Ascending aorta (tissue), 2 donors: ENCODE data around the gene ASTN1. TPM values are rescaled to one million over a fixed set of nuclear protein-coding genes. Genes with fewer than 3 reads are reported as not detected.
"Not testable (repeated sequence)": the region's sequence is repeated elsewhere in the genome, so short reads cannot be mapped to it uniquely, and the experiment has no call there.

ENCODE experiments used
- DNase-seq, 2 donors: peaks; one replicate each; pipeline ENCODE4 v3.0.0-alpha.2; 2019; ENCODE audit warnings: low spot score in 2 of 2
- H3K27ac ChIP-seq, 2 donors: fragments of 200-600 bp; sonication (generic); one replicate each; pipeline ENCODE4 v1.5.1; 2016 to 2017; ENCODE audit warnings: mild to moderate bottlenecking in 1 of 2
- H3K27me3 ChIP-seq: fragments of 200-600 bp; sonication (generic); one replicate; pipeline ENCODE4 v1.5.1; 2017
- H3K36me3 ChIP-seq, 2 donors: fragments of 200-600 bp; sonication (generic); one replicate each; pipeline ENCODE4 v1.5.1; 2016
- H3K4me1 ChIP-seq, 2 donors: fragments of 200-600 bp; sonication (generic); one replicate each; pipeline ENCODE4 v1.5.1; 2016 to 2017; ENCODE audit warnings: mild to moderate bottlenecking in 1 of 2
- H3K4me3 ChIP-seq, 2 donors: fragments of 200-600 bp; sonication (generic); one replicate each; pipeline ENCODE4 v1.5.1; 2016 to 2017; ENCODE audit warnings: mild to moderate bottlenecking in 1 of 2
- H3K9me3 ChIP-seq, 2 donors: fragments of 200-600 bp; sonication (generic); one replicate each; pipeline ENCODE4 v1.5.1; 2016
- CTCF ChIP-seq, 3 experiments: fragments of 200-600 bp in 2 of 3; fragments of 450-650 bp in 1 of 3; sonication (generic) in 2 of 3; IDR thresholded peaks; one replicate each; pipeline ENCODE4 v1.5.1; 2016 to 2019; ENCODE audit warnings: antibody characterized with exemption in 3 of 3, mild to moderate bottlenecking in 1 of 3, moderate library complexity in 1 of 3
- intact Hi-C: fragments of 100-400 bp; cut with DNase I; formaldehyde crosslinking; loops from one replicate; pipeline ENCODE4 v1.15.1; 2023
- total RNA-seq: library from RNA; depleted of rRNA; stranded (reverse); fragments of >200 nt; gene quantifications from one replicate; pipeline ENCODE4 v1.1.0, GENCODE V29; 2016

ASTN1 gene
- total RNA-seq, 1 donor from 2014 or later, result 0.32 TPM

GRCh38 chr1:177088966-177089365, 75.5 kb downstream of the ASTN1 start:
- Histone ChIP-seq H3K36me3 (no peaks in the 10 kb centered on the region), H3K27me3 (no peaks in the 10 kb centered on the region), H3K9me3 (no peaks in the 10 kb centered on the region), H3K4me3 (no peak overlapping the region), H3K27ac (no peak overlapping the region), H3K4me1 (no peaks in the 10 kb centered on the region)
- DNase-seq, result no peak
- TF ChIP-seq CTCF (IDR thresholded peaks at IDR 0.05), result no peak
- intact Hi-C loops, result no loop called here

DNA sequence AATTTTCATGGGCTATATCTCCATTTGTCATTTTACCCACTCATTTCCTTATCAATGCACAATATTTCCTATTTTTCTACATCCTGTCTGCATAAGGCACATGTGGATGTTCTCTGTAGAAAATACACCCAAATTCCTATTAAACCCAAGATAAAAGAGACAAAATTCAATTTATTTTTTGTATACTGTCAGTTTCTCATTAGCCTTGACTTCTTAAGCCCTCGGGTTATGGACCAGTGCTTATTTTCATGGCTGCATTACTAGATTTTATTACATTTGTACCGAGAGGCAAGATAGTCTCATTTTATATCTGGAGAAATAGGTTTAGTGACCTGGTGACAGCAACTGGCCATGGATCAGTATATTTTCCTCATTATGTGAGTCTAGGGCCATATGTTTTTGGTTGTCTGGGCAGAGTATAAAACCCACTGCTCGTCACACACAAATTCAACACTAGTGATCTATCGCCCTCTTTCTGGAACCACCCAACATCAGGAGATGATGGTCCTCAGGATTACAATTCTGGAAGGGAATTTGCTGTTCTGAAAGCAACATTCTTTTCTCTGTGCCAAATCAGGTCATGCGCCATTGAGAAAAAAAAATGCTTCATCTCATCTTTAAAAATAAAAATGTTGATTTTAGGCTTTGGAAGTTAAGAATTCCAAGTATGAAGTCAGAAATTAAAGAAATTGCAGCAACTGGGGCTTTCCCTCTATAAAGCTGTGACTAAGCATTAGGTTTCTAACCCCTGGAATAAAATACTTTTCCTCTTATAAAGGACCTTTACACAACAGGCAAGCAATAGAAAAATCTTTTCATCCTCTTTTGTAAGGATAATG, 81.4 kb downstream of the ASTN1 start:
- no peaks in the 10 kb centered on the region for H3K9me3 ChIP-seq
- no peak overlapping the region for H3K27ac ChIP-seq
- no peak for DNase-seq
- TF ChIP-seq CTCF (IDR thresholded peaks at IDR 0.05), result no peak
- H3K4me1 ChIP-seq, result no peaks in the 10 kb centered on the region
- no peaks in the 10 kb centered on the region for H3K27me3 ChIP-seq
- no peaks in the 10 kb centered on the region for H3K36me3 ChIP-seq
- no peak overlapping the region for H3K4me3 ChIP-seq
- intact Hi-C loops, result no loop called here

- H3K27ac ChIP-seq, result no peak overlapping the region
- intact Hi-C loops, result no loop called here
- TF ChIP-seq CTCF (IDR thresholded peaks at IDR 0.05), result no peak
- DNase-seq, result no peak
- no peaks in the 10 kb centered on the region for H3K27me3 ChIP-seq
- no peaks in the 10 kb centered on the region for H3K4me1 ChIP-seq
- no peaks in the 10 kb centered on the region for H3K9me3 ChIP-seq
- H3K36me3 ChIP-seq, result no peaks in the 10 kb centered on the region
- no peak overlapping the region for H3K4me3 ChIP-seq
These were observed 83.9 kb downstream of the ASTN1 start for GRCh38 chr1:177080564-177080963.

- H3K27me3 ChIP-seq, result no peaks in the 10 kb centered on the region
- intact Hi-C loops, result no loop called here
- H3K4me3 ChIP-seq, result no peak overlapping the region
- DNase-seq, result no peak
- no peaks in the 10 kb centered on the region for H3K4me1 ChIP-seq
- no peaks in the 10 kb centered on the region for H3K36me3 ChIP-seq
- H3K27ac ChIP-seq, result no peak overlapping the region
- no peak for TF ChIP-seq CTCF (IDR thresholded peaks at IDR 0.05)
- no peaks in the 10 kb centered on the region for H3K9me3 ChIP-seq
These were observed 86.6 kb downstream of the ASTN1 start for GRCh38 chr1:177077734-177078499.

GRCh38 chr1:177077006-177077405, 87.5 kb downstream of the ASTN1 start:
- DNase-seq, result no peak
- Histone ChIP-seq H3K4me1 (no peaks in the 10 kb centered on the region), H3K36me3 (no peaks in the 10 kb centered on the region), H3K27ac (no peak overlapping the region), H3K9me3 (no peaks in the 10 kb centered on the region), H3K27me3 (no peaks in the 10 kb centered on the region), H3K4me3 (no peak overlapping the region)
- no peak for TF ChIP-seq CTCF (IDR thresholded peaks at IDR 0.05)
- intact Hi-C loops, result no loop called here

GRCh38 chr1:177074811-177075210, 89.7 kb downstream of the ASTN1 start:
- intact Hi-C loops, DNase-seq, H3K27ac ChIP-seq, H3K27me3 ChIP-seq, H3K4me1 ChIP-seq, H3K36me3 ChIP-seq, H3K4me3 ChIP-seq, H3K9me3 ChIP-seq: not testable (repeated sequence)
